GM18861 (cell line): Measurements from ENCODE around the gene DYRK1A.
"Not testable (repeated sequence)": the region's sequence is repeated elsewhere in the genome, so short reads cannot be mapped to it uniquely, and the experiment has no call there.

Source experiments
- ATAC-seq: cut with Tn5 transposase; IDR thresholded peaks from one replicate; pipeline ENCODE4 v1.9.1; 2021; ENCODE audit not compliant: unreplicated experiment

Gene DYRK1A

GRCh38 chr21:37546949-37547614 lies 180.5 kb downstream of the DYRK1A start:
- no peak for ATAC-seq

GRCh38 chr21:37547615-37548200 lies 181.1 kb downstream of the DYRK1A start:
- no peak for ATAC-seq

GRCh38 chr21:37548521-37548981 lies 182.0 kb downstream of the DYRK1A start:
- ATAC-seq = no peak

- ATAC-seq = not testable (repeated sequence)
These were observed 183.2 kb downstream of the DYRK1A start for GRCh38 chr21:37549730-37550129.

GRCh38 chr21:37550157-37550556 lies 183.6 kb downstream of the DYRK1A start:
- ATAC-seq = no peak

DNA sequence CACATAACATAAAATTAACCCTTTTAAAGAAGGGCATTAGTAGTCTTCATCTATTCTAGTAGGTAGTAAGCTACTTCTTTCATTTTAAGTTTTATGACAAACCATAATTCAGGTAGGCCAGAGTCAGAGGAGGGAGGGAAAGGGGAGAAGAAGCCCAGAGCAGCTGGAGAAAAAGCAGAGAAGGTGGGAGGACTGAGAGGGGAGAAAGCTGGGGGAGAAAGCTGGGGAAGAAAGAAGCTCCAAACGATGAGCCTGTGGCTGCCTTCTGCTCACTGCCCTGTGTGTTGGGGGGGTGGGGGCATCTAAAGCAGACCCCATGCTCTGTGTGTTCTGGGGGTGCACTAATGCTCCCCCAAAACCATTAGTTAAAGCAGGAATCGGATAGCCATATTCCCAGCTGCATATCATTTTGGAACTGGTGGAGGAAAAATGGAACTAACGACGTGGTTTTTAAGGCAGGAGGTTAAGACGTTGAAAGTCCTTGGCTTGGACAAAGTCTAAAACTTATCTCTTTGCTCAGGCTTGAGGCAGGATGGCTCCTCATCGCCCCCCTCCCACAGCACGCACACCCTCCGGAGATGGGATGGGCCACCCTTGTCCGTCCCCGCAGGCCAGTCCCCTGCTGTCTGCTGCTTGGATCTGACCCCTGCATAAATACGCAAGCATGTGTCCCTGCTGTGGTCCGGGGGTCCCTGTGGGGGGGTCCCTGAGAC lies 184.2 kb downstream of the DYRK1A start:
- no peak for ATAC-seq

DNA sequence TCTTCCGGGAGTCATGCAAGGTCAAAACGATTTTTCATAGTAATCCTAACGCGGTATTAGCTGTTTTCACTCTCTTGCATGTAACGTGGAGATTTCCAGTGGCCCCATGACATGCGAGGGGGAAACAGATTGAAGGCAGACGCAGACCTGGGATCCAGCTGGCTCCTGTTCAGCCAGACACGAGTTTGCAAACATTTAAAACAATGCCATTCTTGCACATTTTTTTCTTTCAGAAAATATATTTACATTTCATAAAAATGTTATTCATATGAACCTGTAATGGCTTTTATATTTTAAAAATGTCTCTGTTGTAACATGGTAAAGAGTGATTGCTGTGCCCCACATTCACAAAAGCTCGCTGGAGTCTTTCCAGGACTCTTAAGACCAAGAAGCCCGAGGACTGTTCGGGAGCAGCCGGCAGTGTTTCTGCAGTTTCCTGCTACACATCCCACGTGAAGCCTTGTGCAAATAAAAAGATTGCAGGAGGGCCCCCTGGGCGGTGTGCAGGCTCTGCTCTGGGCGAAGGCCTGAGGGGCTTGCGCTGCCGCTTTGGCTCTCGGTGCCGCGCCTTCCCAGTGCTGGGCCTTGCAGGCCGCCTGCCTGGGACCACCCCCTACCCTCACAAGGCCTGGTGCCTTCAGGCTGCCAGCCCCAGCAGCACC lies 184.9 kb downstream of the DYRK1A start:
- no peak for ATAC-seq

DNA sequence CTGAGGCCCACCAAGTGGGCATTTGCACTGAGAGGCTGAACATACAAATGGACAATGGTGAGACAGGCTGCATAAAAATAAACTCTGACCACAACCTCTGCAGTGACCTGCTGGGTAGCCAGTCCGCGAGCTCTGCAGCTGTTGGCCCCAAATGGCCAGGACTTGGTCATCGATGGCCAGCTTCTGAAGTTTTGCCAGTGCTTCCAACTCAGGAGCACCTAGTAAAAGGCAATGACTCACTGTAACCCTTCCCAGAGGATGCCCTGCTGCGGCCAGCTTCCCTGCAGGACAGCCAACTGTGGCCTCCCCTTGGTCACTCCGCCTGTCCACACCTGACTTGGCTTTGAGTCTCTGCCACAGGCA lies 185.4 kb downstream of the DYRK1A start:
- no peak for ATAC-seq

GRCh38 chr21:37552496-37553029 lies 186.0 kb downstream of the DYRK1A start:
- ATAC-seq = no peak

DNA sequence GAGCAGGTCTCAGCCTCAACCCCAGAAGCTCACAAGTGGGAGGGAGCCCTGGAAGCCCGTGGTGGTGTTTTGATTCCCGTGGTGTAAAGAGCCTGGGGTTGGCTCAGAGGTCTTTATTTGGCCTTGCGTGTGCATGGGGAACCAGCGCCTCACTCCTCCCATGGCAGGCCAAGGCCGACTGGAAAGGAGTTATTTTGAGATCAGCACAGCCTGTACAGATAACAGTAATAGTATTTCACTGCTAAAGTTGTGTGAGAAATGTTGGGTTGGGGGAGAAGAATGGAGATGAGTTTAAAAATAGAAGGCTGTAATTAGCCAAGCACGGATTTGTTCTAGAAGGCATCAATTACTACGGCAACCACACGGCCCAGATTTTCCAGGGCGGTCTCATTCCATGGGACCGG lies 186.5 kb downstream of the DYRK1A start:
- no peak for ATAC-seq

GRCh38 chr21:37554661-37555379 lies 188.2 kb downstream of the DYRK1A start:
- no peak for ATAC-seq

DNA sequence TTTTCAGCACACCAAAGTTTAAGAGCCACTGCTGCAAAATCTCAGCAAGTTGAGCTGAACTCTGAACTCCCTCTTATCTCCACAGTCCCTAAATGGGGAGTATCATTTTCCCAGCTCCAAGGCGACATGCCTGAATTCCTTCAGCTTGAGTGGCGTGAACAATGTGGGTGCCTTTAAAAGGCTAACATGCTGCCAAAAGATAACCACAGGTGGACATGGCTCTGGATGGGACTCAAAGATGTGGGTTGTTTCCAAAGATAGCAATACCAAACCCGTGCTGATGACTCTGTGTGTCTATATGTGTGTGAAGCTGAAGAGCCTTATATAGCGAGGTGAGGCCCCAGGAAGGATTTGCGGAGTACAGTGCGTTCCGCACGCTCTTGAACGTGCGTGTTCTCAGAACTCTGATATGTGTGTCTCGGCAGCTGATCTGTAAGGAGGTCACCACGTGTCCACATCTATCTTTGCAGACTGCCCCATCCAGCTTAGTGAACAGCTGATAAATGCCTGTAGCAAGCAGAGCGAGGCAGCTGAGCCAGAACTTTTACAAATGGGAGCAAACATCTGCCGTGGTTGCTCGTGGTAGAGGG lies 189.2 kb downstream of the DYRK1A start:
- ATAC-seq = no peak

GRCh38 chr21:37557261-37557950 lies 190.8 kb downstream of the DYRK1A start:
- peak; percentile 97 for ATAC-seq

DNA sequence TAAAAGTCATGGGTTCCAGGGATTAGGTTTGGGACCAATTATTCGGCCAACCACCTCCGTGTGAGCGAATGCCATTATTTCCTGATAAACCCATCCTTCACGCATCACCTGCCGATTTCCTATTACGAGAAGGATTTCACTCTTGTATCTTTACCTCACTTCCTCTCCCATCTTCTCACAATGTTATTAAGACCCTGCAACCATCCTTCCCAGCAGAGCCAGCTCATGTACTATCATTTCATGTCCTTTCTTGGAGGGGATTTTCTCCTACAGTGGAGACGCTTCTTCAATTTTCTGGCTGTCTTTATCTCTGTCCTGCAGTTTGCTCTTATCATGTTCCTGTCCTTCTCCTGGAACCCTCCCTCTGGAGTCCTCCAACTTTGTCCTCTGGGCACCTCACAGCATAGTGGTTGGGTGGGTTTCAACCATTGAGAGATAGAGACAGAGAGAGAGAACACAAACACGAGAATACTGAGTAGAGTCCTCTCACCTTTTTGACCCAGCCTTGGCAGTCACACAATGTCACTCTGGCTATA lies 192.2 kb downstream of the DYRK1A start:
- ATAC-seq = no peak

DNA sequence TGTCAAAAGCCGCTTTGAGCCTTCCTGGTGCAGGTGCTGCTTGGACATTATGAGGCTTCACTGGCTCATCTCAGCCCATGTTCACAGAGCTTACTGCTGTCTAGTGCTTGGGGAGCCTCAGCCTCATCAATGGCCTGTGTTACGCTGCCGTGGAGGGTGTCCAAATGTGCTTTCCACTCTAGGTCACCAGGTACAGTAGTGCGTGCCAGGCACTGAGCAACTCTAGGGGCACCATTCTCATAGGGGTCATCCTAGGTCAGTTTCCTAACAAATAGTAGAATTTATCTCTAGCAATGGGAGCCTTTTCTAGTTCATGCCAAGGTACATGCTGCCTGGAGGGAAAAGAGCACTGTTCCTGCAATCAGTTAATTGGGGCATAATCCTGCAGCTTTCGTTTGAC lies 193.8 kb downstream of the DYRK1A start:
- no peak for ATAC-seq

DNA sequence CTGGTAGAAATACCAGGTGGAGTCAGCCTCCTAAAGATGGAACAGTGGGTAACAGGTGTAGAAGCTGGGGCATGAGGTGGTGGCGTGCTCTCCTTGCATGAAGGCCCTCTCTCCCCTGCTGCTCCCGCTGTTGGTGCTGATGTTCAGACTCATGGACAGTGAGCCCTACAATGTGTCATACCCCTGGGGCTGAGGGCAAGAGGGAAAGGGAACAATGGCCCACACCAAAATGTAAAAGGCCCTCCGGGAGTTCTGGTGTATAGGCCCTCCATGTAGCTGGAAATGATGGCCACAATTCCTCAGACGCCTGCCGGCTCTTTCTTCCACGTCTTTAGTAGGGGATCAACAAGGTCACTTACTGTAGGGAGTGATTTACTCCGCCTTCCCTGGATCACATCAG lies 194.9 kb downstream of the DYRK1A start:
- no peak for ATAC-seq

DNA sequence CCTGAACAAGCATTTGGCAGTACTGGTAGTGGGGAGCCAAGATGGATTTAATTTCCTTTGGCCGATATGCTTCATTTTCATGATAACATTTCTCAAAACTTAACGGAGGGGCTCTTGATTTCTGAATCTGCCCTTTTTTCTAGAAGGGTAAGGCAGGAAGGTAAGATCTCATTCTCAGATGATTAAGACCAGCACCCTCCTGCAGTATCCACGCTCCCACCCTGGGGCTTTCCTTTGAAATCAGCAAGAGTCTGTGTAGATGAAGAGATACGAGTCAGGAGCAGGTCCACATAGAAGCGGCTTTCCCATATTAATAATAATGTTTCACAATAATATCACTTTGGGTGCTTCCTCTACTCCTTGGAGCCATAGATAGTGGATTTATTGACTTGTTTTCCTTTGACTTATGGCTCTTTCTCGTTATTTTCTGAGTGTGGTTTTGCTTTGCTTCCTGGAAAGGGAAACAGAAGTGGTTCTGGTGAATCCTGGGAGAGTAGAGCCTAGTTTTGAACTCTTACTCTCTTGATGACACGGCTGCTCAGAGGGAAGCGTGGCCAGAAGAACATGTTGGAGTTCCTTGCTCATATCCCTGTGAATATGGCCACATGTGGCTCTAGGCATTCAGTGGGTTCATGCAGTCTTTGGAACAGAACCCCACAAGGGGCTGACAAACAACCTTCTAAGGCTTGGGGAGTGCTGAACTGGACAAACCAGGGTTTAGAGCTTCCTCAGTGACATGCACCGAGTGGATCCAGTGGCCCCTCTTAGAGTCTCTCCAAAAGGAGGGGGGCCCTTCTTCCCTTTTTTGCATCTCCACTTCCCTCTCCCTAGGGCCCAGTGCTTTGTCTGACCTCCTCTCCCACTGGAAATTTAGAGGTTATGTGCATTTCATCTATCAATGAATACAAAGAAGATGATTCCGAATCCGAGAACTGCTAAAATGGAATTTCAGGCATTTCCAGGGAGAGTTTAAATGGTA lies 195.7 kb downstream of the DYRK1A start:
- no peak for ATAC-seq

GRCh38 chr21:37562920-37563640 lies 196.5 kb downstream of the DYRK1A start:
- no peak for ATAC-seq
